Measurements from ENCODE around the gene LYZL6. TPM values are rescaled to one million over a fixed set of nuclear protein-coding genes. Genes with fewer than 3 reads are reported as not detected.

LYZL6 gene
- total and polyA plus RNA-seq, 10 of the 15 experiments (the other 5 are each of a cell fraction or from before 2014, with no cell fraction given), result not detected

- no peak overlapping the region for H2AFZ ChIP-seq (ENCODE audit: control insufficient read depth, low read depth, low read length)
- no peak overlapping the region for H3K4me3 ChIP-seq
- H3K27ac ChIP-seq (ENCODE audit: control insufficient read depth, insufficient read depth), result no peak overlapping the region
- H4K20me1 ChIP-seq (ENCODE audit: control insufficient read depth, insufficient read depth), result no peaks in the 10 kb centered on the region
- CTCF ChIA-PET, result interaction anchor here (0.9 to 19.0 kb wide), 10 partner anchors 8 to 513 kb away, joined by 3 to 622 read pairs (median 4); partner anchors contain the start of gene CCL16
- no peaks in the 10 kb centered on the region for H3K9me3 ChIP-seq (replicated peaks; ENCODE audit: control insufficient read depth, insufficient read depth, low read length)
- TF ChIP-seq SMC3 (IDR thresholded peaks at IDR 0.05; ENCODE audit: borderline replicate concordance, low read length) (no peak), NR2F1 (conservative IDR thresholded peaks at IDR 0.05) (no peak), SUPT20H (IDR thresholded peaks at IDR 0.05; ENCODE audit: borderline replicate concordance, control insufficient read depth, low read depth, low read length) (no peak), ATF7 (IDR thresholded peaks at IDR 0.05; ENCODE audit: low read depth) (no peak), ZBTB40 (IDR thresholded peaks at IDR 0.05; ENCODE audit: borderline replicate concordance) (no peak), TARDBP (IDR thresholded peaks at IDR 0.05; ENCODE audit: borderline replicate concordance) (no peak)
- H3K4me1 ChIP-seq (ENCODE audit: control insufficient read depth, insufficient read depth, low read length), result peaks cover 6% of the 10 kb centered on the region; the same call in 1 of the 2 replicates
- no TSS peak for BruUV-seq (replicated peaks)
- no peaks in the 10 kb centered on the region for H3K79me2 ChIP-seq (ENCODE audit: control insufficient read depth, insufficient read depth, low read length)
- H3K4me2 ChIP-seq (ENCODE audit: control insufficient read depth, insufficient read depth), result no peak overlapping the region
- SMC1A ChIA-PET (ENCODE audit: uncharacterized antibody, unreplicated experiment), result interaction anchor here (0.9 to 17.2 kb wide), 9 partner anchors 9 to 512 kb away, joined by 3 to 485 read pairs (median 5); no protein-coding TSS in a partner anchor
- intact Hi-C loops (cut with micrococcal nuclease; ENCODE audit: unreplicated experiment) (no loop called here), in situ Hi-C loops (cut with MboI) (loop anchor here (5.0 kb wide), 3 partner anchors 99 to 514 kb away; partner anchors contain the start of gene ZNHIT3)
- POLR2A ChIA-PET, result interaction anchor here (1.0 to 1.7 kb wide), 2 partner anchors 11 to 117 kb away, joined by 4 to 5 read pairs; partner anchors contain the start of gene CCL3
- ATAC-seq (no peak), DNase-seq (ENCODE audit: low read depth, low spot score) (no peak), FAIRE-seq (no peak)
- H3K9ac ChIP-seq (ENCODE audit: control insufficient read depth, insufficient read depth, low read length), result no peak overlapping the region
- RAD21 ChIA-PET (ENCODE audit: unreplicated experiment), result interaction anchor here (1.0 to 17.2 kb wide), 7 partner anchors 9 to 175 kb away, joined by 3 to 342 read pairs (median 4); partner anchors contain the start of gene CCL3
- 47% methylated on average over 4 of the region's 4 CpGs for WGBS (ENCODE audit: insufficient coverage, insufficient replicate concordance, low lambda C conversion rate, missing lambda C conversion rate)
- no peaks in the 10 kb centered on the region for H3K27me3 ChIP-seq (replicated peaks in 1 of 2; ENCODE audit: control insufficient read depth in 2 of 2, insufficient read depth in 2 of 2, low read length in 1 of 2)
- no peaks in the 10 kb centered on the region for H3K36me3 ChIP-seq (ENCODE audit: control insufficient read depth in 2 of 2, insufficient read depth in 2 of 2, low read length in 1 of 2)
Measured at GRCh38 chr17:35972945-35973332, 29.4 kb upstream of the LYZL6 start.
